ENCODE data around the gene EPS8L1. TPM values are rescaled to one million over a fixed set of nuclear protein-coding genes. Genes with fewer than 3 reads are reported as not detected.

The EPS8L1 gene
- polyA plus RNA-seq, 1 donor from 2014 or later, result 25.5 TPM

- Histone ChIP-seq H3K9ac (ENCODE audit: low read length) (no peak overlapping the region), H3K4me2 (ENCODE audit: low read length) (no peak overlapping the region), H3K4me3 (ENCODE audit: low read length) (no peak overlapping the region), H3K9me2 (ENCODE audit: insufficient read depth, low read length) (no peaks in the 10 kb centered on the region), H3K27me3 (ENCODE audit: insufficient read depth, low read depth, low read length) (no peaks in the 10 kb centered on the region), H2AFZ (ENCODE audit: low read depth, low read length) (no peak overlapping the region), H4K20me1 (ENCODE audit: insufficient read depth) (no peaks in the 10 kb centered on the region), H3K79me2 (replicated peaks; ENCODE audit: insufficient read depth, low read length) (no peaks in the 10 kb centered on the region), H3F3A (ENCODE audit: insufficient read depth, low read length, poor library complexity, severe bottlenecking) (no peaks in the 10 kb centered on the region), H3K9me3 (ENCODE audit: low read length) (no peaks in the 10 kb centered on the region), H3K36me3 (ENCODE audit: insufficient read depth, low read length) (no peaks in the 10 kb centered on the region), H3K27ac (ENCODE audit: low read length) (no peak overlapping the region)
- TF ChIP-seq POLR2AphosphoS5 (IDR thresholded peaks at IDR 0.05) (no peak), RAD21 (conservative IDR thresholded peaks at IDR 0.05) (no peak), TAF1 (IDR thresholded peaks at IDR 0.05; ENCODE audit: low read depth) (no peak), REST (IDR thresholded peaks at IDR 0.05; ENCODE audit: borderline replicate concordance) (no peak), MXI1 (conservative IDR thresholded peaks at IDR 0.05; ENCODE audit: poor library complexity, severe bottlenecking) (no peak), CTCF (IDR thresholded peaks at IDR 0.05; ENCODE audit: poor library complexity, severe bottlenecking) (no peak)
Measured at GRCh38 chr19:55091126-55091910, 15.6 kb downstream of the EPS8L1 start.

GRCh38 chr19:55091955-55092354, 16.3 kb downstream of the EPS8L1 start:
- Histone ChIP-seq H3F3A (ENCODE audit: insufficient read depth, low read length, poor library complexity, severe bottlenecking) (no peaks in the 10 kb centered on the region), H3K36me3 (ENCODE audit: insufficient read depth, low read length) (no peaks in the 10 kb centered on the region), H3K9me3 (ENCODE audit: low read length) (no peaks in the 10 kb centered on the region), H3K9ac (ENCODE audit: low read length) (no peak overlapping the region), H3K4me2 (ENCODE audit: low read length) (no peak overlapping the region), H4K20me1 (ENCODE audit: insufficient read depth) (no peaks in the 10 kb centered on the region), H2AFZ (ENCODE audit: low read depth, low read length) (no peak overlapping the region), H3K27ac (ENCODE audit: low read length) (no peak overlapping the region), H3K79me2 (replicated peaks; ENCODE audit: insufficient read depth, low read length) (no peaks in the 10 kb centered on the region), H3K27me3 (ENCODE audit: insufficient read depth, low read depth, low read length) (no peaks in the 10 kb centered on the region), H3K4me3 (ENCODE audit: low read length) (no peak overlapping the region), H3K9me2 (ENCODE audit: insufficient read depth, low read length) (no peaks in the 10 kb centered on the region)
- TF ChIP-seq EP300 (conservative IDR thresholded peaks at IDR 0.05; ENCODE audit: poor library complexity, severe bottlenecking) (no peak), MXI1 (conservative IDR thresholded peaks at IDR 0.05; ENCODE audit: poor library complexity, severe bottlenecking) (no peak), EZH2 (IDR thresholded peaks at IDR 0.05; ENCODE audit: borderline replicate concordance, insufficient read depth, low read length, poor library complexity, severe bottlenecking) (no peak), TAF1 (IDR thresholded peaks at IDR 0.05; ENCODE audit: low read depth) (no peak), POLR2AphosphoS5 (IDR thresholded peaks at IDR 0.05) (no peak), REST (IDR thresholded peaks at IDR 0.05; ENCODE audit: borderline replicate concordance) (no peak), CTCF (IDR thresholded peaks at IDR 0.05; ENCODE audit: poor library complexity, severe bottlenecking) (no peak), RAD21 (conservative IDR thresholded peaks at IDR 0.05) (no peak), SMC3 (conservative IDR thresholded peaks at IDR 0.05; ENCODE audit: poor library complexity) (no peak)
